DMS53 (cell line): ENCODE measurements around the gene MGAT4A.

Source experiments
- DNase-seq: peaks from one replicate; lab custom pipeline; 2025; lab: John Stamatoyannopoulos, UW

MGAT4A gene

GRCh38 chr2:98658816-98659490 is 72.0 kb downstream of the MGAT4A start:
- DNase-seq, result no peak

- DNase-seq, result no peak
These were observed 74.1 kb downstream of the MGAT4A start for GRCh38 chr2:98656800-98657199.

- no peak for DNase-seq
These were observed 76.0 kb downstream of the MGAT4A start for GRCh38 chr2:98654699-98655495.

GRCh38 chr2:98650998-98651397 is 79.9 kb downstream of the MGAT4A start:
- no peak for DNase-seq

- DNase-seq, result no peak
These were observed 80.9 kb downstream of the MGAT4A start for GRCh38 chr2:98649992-98650375.

GRCh38 chr2:98649135-98649991 is 81.6 kb downstream of the MGAT4A start:
- peak; percentile 96 for DNase-seq

- no peak for DNase-seq
These were observed 82.5 kb downstream of the MGAT4A start for GRCh38 chr2:98648451-98648850.

GRCh38 chr2:98647636-98648035 is 83.3 kb downstream of the MGAT4A start:
- DNase-seq, result no peak

- no peak for DNase-seq
These were observed 87.3 kb downstream of the MGAT4A start for GRCh38 chr2:98643496-98644100.

GRCh38 chr2:98637401-98638147 is 93.4 kb downstream of the MGAT4A start:
- no peak for DNase-seq

GRCh38 chr2:98634406-98635092 is 96.4 kb downstream of the MGAT4A start:
- DNase-seq, result peak; percentile 55

GRCh38 chr2:98632351-98632750 is 98.6 kb downstream of the MGAT4A start:
- DNase-seq, result no peak

GRCh38 chr2:98623657-98624056 is 107.3 kb downstream of the MGAT4A start:
- DNase-seq, result peak; percentile 46

GRCh38 chr2:98617149-98617548 is 113.8 kb downstream of the MGAT4A start:
- DNase-seq, result no peak

GRCh38 chr2:98615481-98615880 is 115.5 kb downstream of the MGAT4A start:
- peak; percentile 56 for DNase-seq

GRCh38 chr2:98614024-98614739 is 116.8 kb downstream of the MGAT4A start:
- DNase-seq, result no peak

GRCh38 chr2:98608962-98609604 is 121.8 kb downstream of the MGAT4A start:
- DNase-seq, result peak; percentile 77

GRCh38 chr2:98608116-98608961 is 122.6 kb downstream of the MGAT4A start, which contains the start of the genes COA5 and UNC50:
Gene COA5 (minus strand): TSS chr2:98608512. CDS start chr2:98608405, 107 bp downstream.
Gene UNC50 (plus strand): TSS chr2:98608589. CDS start chr2:98609760, 1,171 bp downstream.
- peak; percentile 99 for DNase-seq
